ENCODE results near the gene SPSB4.

DNA sequence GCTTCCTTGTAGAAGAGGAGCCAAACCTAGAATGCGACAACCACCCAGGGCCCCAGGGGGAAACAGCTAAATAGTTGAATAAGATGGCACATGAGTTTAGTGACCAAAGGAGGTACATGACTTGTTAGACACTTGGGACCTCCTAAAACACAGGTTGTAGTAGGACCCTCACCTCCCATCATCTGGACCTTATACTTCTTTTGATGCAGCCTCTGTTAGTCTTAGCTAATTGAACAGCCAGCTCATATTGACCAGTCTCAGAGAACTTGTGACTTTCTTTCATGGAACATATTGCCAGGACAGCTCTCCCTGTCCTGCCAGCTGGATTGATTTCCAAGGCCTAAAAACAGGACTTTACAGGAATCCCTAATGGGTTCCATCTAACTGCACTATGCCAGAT lies 45.0 kb downstream of the SPSB4 start:
- no peak for TF ChIP-seq POLR2A (IDR thresholded peaks at IDR 0.05)
- TF ChIP-seq, protein P1, sequence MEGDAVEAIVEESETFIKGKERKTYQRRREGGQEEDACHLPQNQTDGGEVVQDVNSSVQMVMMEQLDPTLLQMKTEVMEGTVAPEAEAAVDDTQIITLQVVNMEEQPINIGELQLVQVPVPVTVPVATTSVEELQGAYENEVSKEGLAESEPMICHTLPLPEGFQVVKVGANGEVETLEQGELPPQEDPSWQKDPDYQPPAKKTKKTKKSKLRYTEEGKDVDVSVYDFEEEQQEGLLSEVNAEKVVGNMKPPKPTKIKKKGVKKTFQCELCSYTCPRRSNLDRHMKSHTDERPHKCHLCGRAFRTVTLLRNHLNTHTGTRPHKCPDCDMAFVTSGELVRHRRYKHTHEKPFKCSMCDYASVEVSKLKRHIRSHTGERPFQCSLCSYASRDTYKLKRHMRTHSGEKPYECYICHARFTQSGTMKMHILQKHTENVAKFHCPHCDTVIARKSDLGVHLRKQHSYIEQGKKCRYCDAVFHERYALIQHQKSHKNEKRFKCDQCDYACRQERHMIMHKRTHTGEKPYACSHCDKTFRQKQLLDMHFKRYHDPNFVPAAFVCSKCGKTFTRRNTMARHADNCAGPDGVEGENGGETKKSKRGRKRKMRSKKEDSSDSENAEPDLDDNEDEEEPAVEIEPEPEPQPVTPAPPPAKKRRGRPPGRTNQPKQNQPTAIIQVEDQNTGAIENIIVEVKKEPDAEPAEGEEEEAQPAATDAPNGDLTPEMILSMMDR (IDR thresholded peaks at IDR 0.05) = no peak
